Heart right ventricle (tissue), 16 donors: ENCODE data around the gene DGCR6L. TPM values are rescaled to one million over a fixed set of nuclear protein-coding genes. Genes with fewer than 3 reads are reported as not detected.
"Not testable (repeated sequence)": the region's sequence is repeated elsewhere in the genome, so short reads cannot be mapped to it uniquely, and the experiment has no call there.

ENCODE experiments used
- ATAC-seq, 8 donors: fragments of 200-7000 bp; cut with Tn5 transposase; one replicate each; pipeline ENCODE4 v1.9.1; 2020; ENCODE audit warnings: mild to moderate bottlenecking in 8 of 8, moderate library complexity in 8 of 8, moderate number of reproducible peaks in 1 of 8
- DNase-seq, 2 donors: peaks; one replicate each; pipeline ENCODE4 v3.0.0-alpha.2; 2020
- H3K27ac ChIP-seq, 10 donors: fragments of 200-600 bp; sonication (generic) in 2 of 10; one replicate each; pipeline versions ENCODE4 v1.5.0 to v1.8.0; 2020 to 2022; ENCODE audit warnings: mild to moderate bottlenecking in 3 of 10
- H3K27me3 ChIP-seq, 7 donors: fragments of 200-600 bp; one replicate each; pipeline ENCODE4 v1.8.0; 2021 to 2022; ENCODE audit warnings: mild to moderate bottlenecking in 2 of 7
- H3K36me3 ChIP-seq, 9 donors: fragments of 200-600 bp; sonication (generic) in 1 of 9; one replicate each; pipeline versions ENCODE4 v1.5.0 to v1.8.0; 2020 to 2022; ENCODE audit warnings: mild to moderate bottlenecking in 2 of 9
- H3K4me1 ChIP-seq, 9 donors: fragments of 200-600 bp; sonication (generic) in 1 of 9; one replicate each; pipeline versions ENCODE4 v1.5.0 to v1.8.0; 2020 to 2022; ENCODE audit warnings: mild to moderate bottlenecking in 4 of 9
- H3K4me3 ChIP-seq, 10 donors: fragments of 200-600 bp; sonication (generic) in 2 of 10; one replicate each; pipeline versions ENCODE4 v1.5.0 to v1.8.0; 2020 to 2022; ENCODE audit warnings: mild to moderate bottlenecking in 7 of 10, moderate library complexity in 2 of 10
- H3K9me3 ChIP-seq, 11 donors: fragments of 200-600 bp in 10 of 11; sonication (generic) in 2 of 11; one replicate each; pipeline versions ENCODE4 v1.5.0 to v1.8.0; 2013 to 2022; ENCODE audit warnings: mild to moderate bottlenecking in 2 of 11, control low read depth in 1 of 11, moderate library complexity in 1 of 11
- CTCF ChIP-seq, 9 donors: fragments of 200-600 bp; sonication (generic) in 2 of 9; IDR thresholded peaks; one replicate each; pipeline versions ENCODE4 v1.5.0 to v1.8.0; 2021 to 2022; ENCODE audit warnings: antibody characterized with exemption in 9 of 9, mild to moderate bottlenecking in 5 of 9, moderate library complexity in 1 of 9
- WGBS, 2 donors: extraction: QIAGEN DNeasy Blood & Tissue Kit; methylation state at CpG; one replicate each; pipeline ENCODE4 v1.1.7; 2013; ENCODE audit warnings: inconsistent platforms in 1 of 2; 5-methylcytosine and 5-hydroxymethylcytosine counted together
- intact Hi-C, 10 donors: fragments of 100-400 bp; cut with DNase I; formaldehyde crosslinking; loops; one replicate each; pipeline versions ENCODE4 v1.11.1 to v1.14.2; 2022
- polyA plus RNA-seq, 2 donors: library from polyadenylated mRNA; stranded (reverse); fragments of 200-250 nt; gene quantifications; one replicate each; pipeline ENCODE4 v1.2.3, GENCODE V29; 2013
- total RNA-seq, 10 donors: library from RNA; stranded (reverse); fragmentation: NEBNext Ultra II Directional in 3 of 10; extraction: Animal tissue kit (Norgen Biotek cat#: 25700) in 3 of 10; gene quantifications; one replicate each; pipeline versions ENCODE4 v1.2.1 to v1.2.4, GENCODE V29; 2021 to 2023
- donor health status: Arrhythmogenic right ventricular cardiomyopathy.
- donor health status: ischemic (EF 13 %, LVEDD 7.1; RV severe dilation, severe dysfunction).
- donor health status: healthy with polysubstance abuse.
- donor health status: DM: no; HTN: yes; CAD: no.
- donor health status: DM: no; HTN: no; CAD: no.
- donor health status: ischemic (EF 25% LVEDD 6.9; RV normal size, moderate dysfunction).
- donor health status: ischemic (EF 25% LVEDD 5.7; RV mildly dilated, moderate dysfunction).
- donor health status: healthy.
- donor health status: DM: yes; HTN: yes; CAD: no.
- donor health status: Ischemic cardiomyopathy.
- donor health status: ischemic (EF 35%, LVEDD 5.7; RV mildly dilated, moderate dysfunction).
- donor health status: nonischemic (EF 11% LVEDD 7.7; RV severe dilation, severe dysfunction).
- donor health status: DM: yes; HTN: yes; CAD: no.
- donor health status: PGD.
- donor health status: ischemic (EF 29% LVEDD 5.4; RV normal size, mild dysfunction).
- donor health status: nonischemic (EF 23%, LVEDD 6.1; RV moderate dilation, normal function).

Gene DGCR6L
- total and polyA plus RNA-seq, 12 donors = 37.9 to 90.3 (median 41.7) TPM

GRCh38 chr22:20268279-20269012 is 51.4 kb downstream of the DGCR6L start, which contains the start of gene RTN4R:
RTN4R (minus strand) TSS chr22:20268318; CDS start chr22:20268092, 226 bp downstream.
- no peaks in the 10 kb centered on the region for H3K9me3 ChIP-seq
- H3K27ac ChIP-seq = peak within 1 kb of the TSS in 6 of 10 donors; percentile 23 to 60 (median 32)
- ATAC-seq (peak; percentile 74 to 92 (median 86)), DNase-seq (peak; percentile 51 to 71)
- peak; percentile 56 to 84 (median 71) for TF ChIP-seq CTCF (IDR thresholded peaks at IDR 0.05)
- intact Hi-C loops = loop anchor here in 9 of 10 donors (1.0 to 5.0 kb wide), 3 partner anchors 110 to 111 kb away; no protein-coding TSS in a partner anchor
- 18 to 27% methylated on average over 38 to 54 of the region's 58 CpGs for WGBS, 2 donors
- peak within 1 kb of the TSS; percentile 38 to 71 (median 50) for H3K4me3 ChIP-seq
- H3K27me3 ChIP-seq = peaks cover 0 to 10% (median 0%) of the 10 kb centered on the region in 7 donors
- no peaks in the 10 kb centered on the region for H3K36me3 ChIP-seq
- H3K4me1 ChIP-seq = peaks cover 6 to 17% (median 9%) of the 10 kb centered on the region in 9 donors

- no peaks in the 10 kb centered on the region for H3K9me3 ChIP-seq
- intact Hi-C loops = loop anchor here in 9 of 10 donors (1.0 to 5.0 kb wide), 3 partner anchors 109 to 110 kb away; no protein-coding TSS in a partner anchor
- DNase-seq (no peak), ATAC-seq (peak in 2 of 8 donors; percentile 13 to 30)
- peak in 1 of 9 donors; percentile 14 for TF ChIP-seq CTCF (IDR thresholded peaks at IDR 0.05)
- peak overlapping the region; percentile 38 to 71 (median 50) for H3K4me3 ChIP-seq
- 1 to 2% methylated on average over 52 to 101 of the region's 101 CpGs for WGBS, 2 donors
- peaks cover 6 to 17% (median 9%) of the 10 kb centered on the region in 9 donors for H3K4me1 ChIP-seq
- H3K27me3 ChIP-seq = peaks cover 0 to 10% (median 0%) of the 10 kb centered on the region in 7 donors
- H3K27ac ChIP-seq = peak overlapping the region in 5 of 10 donors; percentile 16 to 43 (median 31)
- no peaks in the 10 kb centered on the region for H3K36me3 ChIP-seq
Observed at GRCh38 chr22:20267441-20268278, 52.2 kb downstream of the DGCR6L start.

- not testable (repeated sequence) for H3K9me3 ChIP-seq, H3K36me3 ChIP-seq, ATAC-seq, H3K27ac ChIP-seq, DNase-seq
- intact Hi-C loops = loop anchor here in 4 of 10 donors (5.0 kb wide), 1 partner anchor 110 kb away; no protein-coding TSS in a partner anchor
- WGBS, 2 donors = 71 to 75% methylated on average over 33 of the region's 33 CpGs
- peak overlapping the region in 9 of 10 donors; percentile 38 to 71 (median 51) for H3K4me3 ChIP-seq
- peaks cover 6 to 17% (median 9%) of the 10 kb centered on the region in 9 donors for H3K4me1 ChIP-seq
- peaks cover 0 to 10% (median 0%) of the 10 kb centered on the region in 7 donors for H3K27me3 ChIP-seq
Observed at GRCh38 chr22:20266667-20267440, 53.0 kb downstream of the DGCR6L start.

- H3K27ac ChIP-seq, DNase-seq, H3K4me3 ChIP-seq, H3K9me3 ChIP-seq, ATAC-seq, H3K36me3 ChIP-seq: not testable (repeated sequence)
- Histone ChIP-seq H3K4me1 (peaks cover 6 to 17% (median 9%) of the 10 kb centered on the region in 9 donors), H3K27me3 (peaks cover 0 to 10% (median 0%) of the 10 kb centered on the region in 7 donors)
- WGBS, 2 donors = 96% methylated on average over 14 to 15 of the region's 15 CpGs
- intact Hi-C loops = loop anchor here in 4 of 10 donors (5.0 kb wide), 1 partner anchor 109 kb away; no protein-coding TSS in a partner anchor
Observed at GRCh38 chr22:20265772-20266666, 53.8 kb downstream of the DGCR6L start.
